ENCODE measurements around the gene IKZF2.

Gene IKZF2

DNA sequence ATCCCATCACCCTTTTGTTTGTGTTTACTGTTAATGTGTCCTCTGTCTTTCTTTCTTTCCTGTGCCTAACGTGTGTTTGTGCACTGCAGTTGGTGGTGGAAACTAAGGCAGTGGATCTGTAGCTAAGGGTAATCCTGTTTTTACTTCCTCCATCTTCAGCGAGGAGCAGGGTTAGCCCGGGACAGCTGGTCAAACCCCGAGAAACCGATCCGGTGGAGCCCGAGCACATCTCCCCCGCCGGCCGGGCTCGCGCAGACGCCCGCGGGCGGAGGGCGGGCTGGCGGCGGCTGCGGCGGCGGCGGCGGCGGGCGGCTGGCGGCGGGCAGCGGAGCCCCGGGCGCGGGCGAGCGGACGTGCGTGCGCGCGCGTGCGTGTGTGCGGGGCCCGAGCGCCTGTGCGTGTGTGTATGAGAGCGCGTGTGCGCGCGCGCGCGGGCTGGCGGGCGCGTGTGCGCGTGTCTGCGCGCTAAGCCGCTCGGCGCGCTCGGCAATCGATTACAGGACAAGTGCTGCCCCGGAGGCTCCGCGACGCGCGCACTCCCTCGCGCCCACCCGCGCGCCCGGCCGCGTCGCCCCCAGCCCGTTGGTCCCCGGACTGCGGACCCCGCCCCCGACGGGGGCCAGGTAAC is at the start of gene IKZF2:
TSS of gene IKZF2 (minus strand) at position 176 of the 628 bp plus-strand sequence. CDS start 2,983 bp downstream, outside the sequence.
- peak; percentile 90 for DNase-seq (ENCODE audit: low spot score)

- no peak for DNase-seq (ENCODE audit: low spot score)
Measured at GRCh38 chr2:213199871-213200270, 48.5 kb upstream of the IKZF2 start.

GRCh38 chr2:213189001-213189899 is 37.8 kb upstream of the IKZF2 start:
- DNase-seq (ENCODE audit: low spot score): no peak

- DNase-seq (ENCODE audit: low spot score): no peak
Measured at GRCh38 chr2:213188533-213188867, 37.1 kb upstream of the IKZF2 start.

DNA sequence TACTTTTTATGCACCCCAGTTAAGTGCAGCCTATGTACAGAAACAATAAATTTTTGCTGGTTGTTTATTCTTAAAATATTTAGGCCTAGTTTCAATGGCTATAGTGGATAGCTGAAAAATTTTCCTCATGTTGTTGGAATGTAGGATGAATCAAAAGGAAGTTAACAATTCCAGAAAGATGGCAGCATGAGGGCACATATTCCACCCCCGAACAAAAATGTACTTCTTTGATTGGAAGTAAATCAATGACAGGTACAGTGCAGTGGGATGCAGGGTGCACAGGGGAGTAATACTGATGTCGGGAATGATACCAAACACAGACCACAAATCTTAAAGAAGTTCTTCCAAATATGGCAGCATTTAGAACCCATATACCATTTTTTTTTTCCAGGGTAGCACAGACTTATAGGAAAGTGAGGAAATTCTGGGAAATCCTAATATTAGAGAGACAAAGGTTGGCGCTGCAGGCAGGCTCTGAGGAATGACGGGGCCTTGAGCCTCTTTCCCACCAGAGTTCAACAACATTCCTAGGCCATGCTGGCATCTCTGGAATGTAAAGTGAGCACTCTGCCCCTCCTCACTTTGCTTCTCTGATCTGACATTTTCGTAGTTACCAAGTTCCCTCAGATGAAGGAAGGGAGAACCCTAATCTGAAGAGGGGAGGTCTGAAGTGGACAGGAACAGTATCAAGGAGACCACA is 36.6 kb upstream of the IKZF2 start:
- no peak for DNase-seq (ENCODE audit: low spot score)

DNA sequence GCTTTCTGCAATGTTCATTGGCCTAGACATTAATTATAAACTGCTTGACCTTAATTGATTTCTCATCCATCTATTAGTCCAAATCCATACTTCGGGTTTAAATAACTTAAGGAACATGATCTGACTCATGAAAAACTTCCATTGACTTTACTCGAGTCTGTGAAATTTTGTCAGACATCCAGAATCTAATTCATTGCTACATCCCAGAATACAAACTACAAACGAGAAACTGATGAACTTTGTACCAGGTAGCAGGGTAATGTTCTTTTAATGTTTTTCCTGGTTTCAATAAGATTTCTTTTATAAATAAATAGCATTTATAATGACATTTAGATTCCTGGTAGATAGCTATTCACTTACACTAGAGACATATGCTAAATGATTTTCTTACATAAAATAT is 36.0 kb upstream of the IKZF2 start:
- no peak for DNase-seq (ENCODE audit: low spot score)

- no peak for DNase-seq (ENCODE audit: low spot score)
Measured at GRCh38 chr2:213185147-213185822, 33.9 kb upstream of the IKZF2 start.

GRCh38 chr2:213181712-213182111 is 30.3 kb upstream of the IKZF2 start:
- DNase-seq (ENCODE audit: low spot score): no peak

GRCh38 chr2:213177679-213178078 is 26.3 kb upstream of the IKZF2 start:
- no peak for DNase-seq (ENCODE audit: low spot score)

DNA sequence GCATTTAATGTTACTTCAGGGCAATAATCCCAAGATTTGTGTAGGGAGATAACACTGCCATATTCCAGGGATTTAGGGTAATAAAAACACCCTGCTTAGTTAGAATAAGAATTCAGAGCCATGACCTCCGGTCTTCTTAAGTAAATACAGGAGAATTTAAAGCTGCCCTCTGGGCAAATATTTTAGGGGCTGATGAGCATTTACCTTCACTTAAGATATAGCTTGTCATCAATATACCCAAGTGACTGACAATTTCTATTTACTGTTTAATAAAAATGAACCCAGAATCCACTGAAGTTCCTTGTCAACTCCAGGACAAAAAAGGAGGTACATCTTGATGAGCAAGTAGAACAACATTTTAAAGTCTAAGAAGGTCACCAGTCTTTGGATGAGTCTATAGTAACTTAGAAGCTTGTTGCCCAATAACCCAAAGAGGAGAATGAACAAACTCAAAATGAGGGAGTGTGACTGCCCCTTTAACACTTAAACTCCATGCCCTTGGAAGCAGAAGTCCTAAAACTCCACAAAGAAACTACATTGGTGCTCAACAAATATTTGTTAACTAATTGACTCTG is 24.3 kb upstream of the IKZF2 start:
- no peak for DNase-seq (ENCODE audit: low spot score)

DNA sequence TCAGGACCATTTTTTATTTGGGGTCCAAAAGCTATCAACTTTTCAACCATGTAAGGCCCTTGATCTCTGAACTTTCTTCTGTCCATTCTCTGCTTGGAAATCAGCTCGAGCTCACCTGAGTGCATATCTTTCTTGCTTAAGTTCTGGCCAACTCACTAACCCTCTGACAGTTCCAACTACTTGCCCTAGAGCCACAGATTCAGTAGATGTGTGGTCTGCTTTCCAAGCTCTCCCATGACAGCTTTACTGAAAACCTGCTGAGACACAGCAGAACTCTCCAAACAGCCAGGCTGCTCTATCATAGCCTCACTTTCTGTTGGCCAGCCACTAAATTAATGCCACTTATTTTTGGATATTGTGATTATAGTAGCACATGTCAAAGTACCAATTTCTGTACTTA is 21.2 kb upstream of the IKZF2 start:
- DNase-seq (ENCODE audit: low spot score): no peak

DNA sequence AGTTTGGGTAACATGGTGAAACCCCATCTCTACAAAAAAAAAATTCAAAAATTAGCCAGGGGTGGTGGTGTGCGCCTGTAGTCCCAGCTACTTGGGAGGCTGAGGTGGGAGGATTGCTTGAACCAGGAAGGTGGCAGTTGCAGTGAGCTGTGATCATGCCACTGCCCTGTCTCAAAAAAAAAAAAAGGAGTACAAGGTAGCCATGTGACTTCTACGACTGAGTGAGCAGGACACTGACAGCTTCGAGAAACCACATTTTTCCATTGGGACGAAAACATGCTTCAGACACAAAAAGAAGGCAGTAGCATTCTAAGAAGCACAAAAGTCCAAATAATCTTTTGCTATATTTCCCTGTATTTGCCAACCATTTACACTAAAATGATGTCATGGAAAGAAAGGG is 19.7 kb upstream of the IKZF2 start:
- DNase-seq (ENCODE audit: low spot score): no peak

DNA sequence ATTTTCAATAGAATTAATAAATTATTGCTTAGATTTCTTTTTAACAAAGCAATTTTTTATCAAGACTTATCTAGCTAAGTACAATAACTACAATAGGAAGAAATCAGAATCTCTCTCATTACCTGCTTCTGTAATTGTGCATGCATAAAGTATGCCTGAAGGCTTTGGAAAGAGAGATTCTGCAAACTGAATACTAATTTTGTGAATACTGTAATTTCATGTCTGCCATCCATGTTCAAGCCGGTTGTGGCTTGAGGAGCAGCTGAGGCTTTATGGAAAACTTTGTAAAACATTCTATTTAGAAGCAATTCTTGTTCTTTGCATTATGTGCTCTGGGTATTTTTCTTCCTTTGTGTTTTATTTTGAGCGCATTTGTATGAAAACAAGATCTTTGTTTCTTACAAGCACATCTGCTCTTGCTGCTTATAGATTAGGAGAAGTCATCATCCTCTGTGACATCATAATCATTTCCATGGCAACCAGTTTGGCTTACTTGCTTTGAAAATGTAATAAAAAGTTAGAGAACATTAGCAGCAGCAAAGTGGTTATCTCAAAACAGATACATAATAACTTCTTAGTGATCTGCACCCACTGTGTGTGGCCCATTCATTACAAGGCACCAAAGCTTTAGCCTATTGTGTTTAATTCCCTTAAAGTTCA is 16.0 kb upstream of the IKZF2 start:
- DNase-seq (ENCODE audit: low spot score): no peak

GRCh38 chr2:213166109-213166508 is 14.7 kb upstream of the IKZF2 start:
- no peak for DNase-seq (ENCODE audit: low spot score)

GRCh38 chr2:213164263-213164662 is 12.9 kb upstream of the IKZF2 start:
- no peak for DNase-seq (ENCODE audit: low spot score)

DNA sequence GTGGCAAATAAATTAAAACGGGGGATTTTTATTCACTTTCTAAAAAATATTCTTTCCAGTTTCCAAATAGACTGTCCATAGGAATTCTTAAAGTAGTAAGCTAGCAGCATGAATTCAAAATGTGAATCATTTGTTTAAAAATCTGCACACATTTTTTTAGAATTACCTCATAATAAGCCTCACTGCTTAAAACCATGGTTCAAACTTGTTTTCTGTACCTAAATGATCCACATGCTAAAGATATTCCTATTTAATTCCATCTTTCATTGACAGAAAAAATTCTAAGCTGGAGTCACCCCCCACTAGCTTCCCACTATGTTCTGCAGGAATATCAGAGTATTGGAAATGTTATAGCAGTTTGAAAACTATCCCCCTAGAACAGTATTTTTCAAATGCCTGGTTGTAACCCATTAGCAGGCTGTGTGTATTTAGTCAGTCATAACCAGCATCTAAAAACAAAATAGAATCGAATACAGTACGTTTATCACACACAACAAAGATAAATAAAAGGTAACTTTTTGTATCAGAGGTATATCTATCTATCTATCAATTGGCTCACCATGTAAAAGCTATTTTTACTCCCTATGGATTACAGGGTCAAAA is 11.2 kb upstream of the IKZF2 start:
- no peak for DNase-seq (ENCODE audit: low spot score)

DNA sequence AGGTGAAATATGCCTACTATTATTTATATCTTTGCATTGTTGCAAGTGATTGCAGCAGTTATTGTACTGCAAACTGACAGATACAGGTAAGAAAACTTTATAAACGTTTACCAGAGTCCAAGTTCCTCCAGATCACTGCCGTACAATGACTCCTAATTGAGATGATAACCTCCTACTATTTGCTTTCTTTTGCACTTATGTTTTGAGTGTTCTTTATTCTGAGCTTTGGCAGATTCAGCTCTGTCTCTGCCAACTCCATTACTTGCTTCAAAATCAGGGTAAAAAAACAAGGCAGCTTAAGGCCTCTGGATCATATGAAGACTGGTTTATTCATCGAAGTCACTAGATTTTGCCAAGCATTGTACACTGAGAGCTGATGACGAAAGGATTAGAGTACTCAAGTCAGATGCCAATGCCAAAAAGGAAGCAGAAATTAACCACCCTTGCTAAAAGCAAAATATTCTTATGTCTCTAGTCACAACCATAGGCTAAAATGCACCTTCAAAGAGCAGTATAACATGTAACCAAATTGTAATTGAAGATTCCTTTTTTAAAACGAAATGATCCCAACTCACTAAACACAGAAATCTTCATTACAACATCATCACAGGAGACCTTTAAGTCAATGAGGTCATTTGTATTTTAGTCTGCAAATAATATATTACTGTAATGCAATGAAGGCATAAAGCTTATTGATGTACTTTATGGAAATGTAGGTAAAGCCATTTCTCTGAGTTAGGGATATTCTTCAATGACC is 10.5 kb upstream of the IKZF2 start:
- no peak for DNase-seq (ENCODE audit: low spot score)

- DNase-seq (ENCODE audit: low spot score): no peak
Measured at GRCh38 chr2:213159768-213160167, 8.4 kb upstream of the IKZF2 start.

DNA sequence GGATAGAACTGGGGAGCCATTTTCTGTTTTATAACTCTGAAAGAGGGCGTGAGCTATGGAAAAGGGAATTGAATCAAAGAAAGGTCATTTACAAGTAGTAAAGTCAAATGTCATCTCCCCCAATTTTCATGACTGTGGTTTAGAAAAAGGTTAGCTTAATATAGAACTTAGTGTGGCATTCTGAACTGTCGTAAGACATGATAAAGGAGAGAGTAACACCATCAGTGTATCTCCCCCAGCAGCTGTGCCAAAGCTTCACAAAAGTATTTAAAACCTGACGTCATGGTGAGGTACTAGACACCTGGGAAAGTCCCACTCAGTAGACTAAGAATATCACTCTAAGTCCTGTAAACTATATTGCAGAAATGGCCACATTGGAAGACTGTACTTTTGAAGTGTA is 5.8 kb upstream of the IKZF2 start:
- no peak for DNase-seq (ENCODE audit: low spot score)

GRCh38 chr2:213156717-213157116 is 5.3 kb upstream of the IKZF2 start:
- DNase-seq (ENCODE audit: low spot score): no peak

Measured in D341Med (cell line).